Measurements from ENCODE around the gene WRAP53. TPM values are rescaled to one million over a fixed set of nuclear protein-coding genes. Genes with fewer than 3 reads are reported as not detected.

Gene WRAP53
- total RNA-seq, 1 experiment from 2014 or later = 13.8 TPM

Other genes with a start within 250 kb of the WRAP53 start
- not detected in 2 replicates for gene FGF11, start 249.0 kb upstream of the WRAP53 start, total RNA-seq (2014; rRNA removed; shearing (Covaris generic))
- 3.9 and 14.7 TPM in 2 replicates for gene CHRNB1, start 243.4 kb upstream of the WRAP53 start, total RNA-seq (2014; rRNA removed; shearing (Covaris generic))
- gene ZBTB4, start 208.8 kb upstream of the WRAP53 start, total RNA-seq (2014; rRNA removed; shearing (Covaris generic)) = 13.8 and 19.9 TPM in 2 replicates
- gene SLC35G6, start 207.0 kb upstream of the WRAP53 start, total RNA-seq (2014; rRNA removed; shearing (Covaris generic)) = not detected in 2 replicates
- gene POLR2A, start 204.1 kb upstream of the WRAP53 start, total RNA-seq (2014; rRNA removed; shearing (Covaris generic)) = 17.5 and 29.3 TPM in 2 replicates
- 5.9 and 22.8 TPM in 2 replicates for gene TNFSF12, start 139.4 kb upstream of the WRAP53 start, total RNA-seq (2014; rRNA removed; shearing (Covaris generic))
- 0.56 and 1.3 TPM in 2 replicates for gene TNFSF13, start 129.7 kb upstream of the WRAP53 start, total RNA-seq (2014; rRNA removed; shearing (Covaris generic))
- gene SENP3, start 126.6 kb upstream of the WRAP53 start, total RNA-seq (2014; rRNA removed; shearing (Covaris generic)) = 74.9 and 101 TPM in 2 replicates
- gene CD68, start 108.8 kb upstream of the WRAP53 start, total RNA-seq (2014; rRNA removed; shearing (Covaris generic)) = 0.31 and 5.2 TPM in 2 replicates
- gene MPDU1, start 104.6 kb upstream of the WRAP53 start, total RNA-seq (2014; rRNA removed; shearing (Covaris generic)) = 166 and 213 TPM in 2 replicates
- not detected in 2 replicates for gene SOX15, start 98.4 kb upstream of the WRAP53 start, total RNA-seq (2014; rRNA removed; shearing (Covaris generic))
- gene FXR2, start 73.6 kb upstream of the WRAP53 start, total RNA-seq (2014; rRNA removed; shearing (Covaris generic)) = 39.6 and 49.5 TPM in 2 replicates
- gene SAT2, start 60.7 kb upstream of the WRAP53 start, total RNA-seq (2014; rRNA removed; shearing (Covaris generic)) = 28.1 and 40.1 TPM in 2 replicates
- not detected in 2 replicates for gene SHBG, start 58.3 kb upstream of the WRAP53 start, total RNA-seq (2014; rRNA removed; shearing (Covaris generic))
- not detected in 2 replicates for gene ATP1B2, start 37.6 kb upstream of the WRAP53 start, total RNA-seq (2014; rRNA removed; shearing (Covaris generic))
- gene TP53, start 987 bp upstream of the WRAP53 start, total RNA-seq (2014; rRNA removed; shearing (Covaris generic)) = 28.4 and 40.6 TPM in 2 replicates
- gene EFNB3, start 16.7 kb downstream of the WRAP53 start, total RNA-seq (2014; rRNA removed; shearing (Covaris generic)) = not detected in 2 replicates
- not detected in 2 replicates for gene DNAH2, start 29.3 kb downstream of the WRAP53 start, total RNA-seq (2014; rRNA removed; shearing (Covaris generic))
- 0.34 and 0.85 TPM in 2 replicates for gene KDM6B, start 145.7 kb downstream of the WRAP53 start, total RNA-seq (2014; rRNA removed; shearing (Covaris generic))
- gene TMEM88, start 166.6 kb downstream of the WRAP53 start, total RNA-seq (2014; rRNA removed; shearing (Covaris generic)) = not detected in 2 replicates
- 90.7 and 148 TPM in 2 replicates for gene NAA38, start 169.1 kb downstream of the WRAP53 start, total RNA-seq (2014; rRNA removed; shearing (Covaris generic))
- 2.6 and 2.8 TPM in 2 replicates for gene CYB5D1, start 169.5 kb downstream of the WRAP53 start, total RNA-seq (2014; rRNA removed; shearing (Covaris generic))
- gene CHD3, start 200.3 kb downstream of the WRAP53 start, total RNA-seq (2014; rRNA removed; shearing (Covaris generic)) = 58.3 and 101 TPM in 2 replicates
- gene RNF227, start 227.8 kb downstream of the WRAP53 start, total RNA-seq (2014; rRNA removed; shearing (Covaris generic)) = 0.42 TPM in 1 of 2 replicates, not detected in the other
- gene KCNAB3, start 241.4 kb downstream of the WRAP53 start, total RNA-seq (2014; rRNA removed; shearing (Covaris generic)) = 0.45 and 2.7 TPM in 2 replicates
- 30.3 and 48.4 TPM in 2 replicates for gene TRAPPC1, start 243.5 kb downstream of the WRAP53 start, total RNA-seq (2014; rRNA removed; shearing (Covaris generic))
- gene CNTROB, start 243.7 kb downstream of the WRAP53 start, total RNA-seq (2014; rRNA removed; shearing (Covaris generic)) = 30.9 and 41.4 TPM in 2 replicates